Caco-2 (cell line): ENCODE data around the gene TMEFF2. TPM values are rescaled to one million over a fixed set of nuclear protein-coding genes. Genes with fewer than 3 reads are reported as not detected.

Experiments
- BruUV-seq: library from RNA; stranded (reverse); fragments of 400-500 nt; replicated peaks from 2 replicates; lab custom pipeline; 2021; lab: Mats Ljungman, UMichigan
- CTCF ChIA-PET: fragments of 300-600 bp; sonication (Branson Sonifier 250); formaldehyde crosslinking; loops from one replicate; lab custom pipeline; 2022; ENCODE audit warnings: antibody characterized with exemption; lab: Charles Lee
- POLR2A ChIA-PET: fragments of 300-600 bp; sonication (Branson Sonifier 250); formaldehyde crosslinking; loops from one replicate; lab custom pipeline; 2022; ENCODE audit warnings: antibody characterized with exemption; lab: Charles Lee
- DNase-seq, 2 experiments: peaks; one replicate each; pipeline versions ENCODE4 v3.0.0 to v3.0.0-alpha.2; 2020 to 2022
- H3K27me3 ChIP-seq: replicated peaks from 2 replicates; pipeline ENCODE4 v1.6.0; 2011; ENCODE audit warnings: low read length; ENCODE audit not compliant: control insufficient read depth, insufficient read depth
- H3K36me3 ChIP-seq: 2 replicates; pipeline ENCODE4 v1.5.1; 2011; ENCODE audit warnings: low read length; ENCODE audit not compliant: control insufficient read depth, insufficient read depth
- H3K4me1 ChIP-seq: fragments of 250-450 bp; sonication (Bioruptor Pico); 2 replicates; pipeline ENCODE4 v1.5.1; 2020; ENCODE audit warnings: mild to moderate bottlenecking
- H3K4me3 ChIP-seq: 2 replicates; pipeline ENCODE4 v1.5.1; 2011; ENCODE audit warnings: low read depth, mild to moderate bottlenecking, control low read depth, low read length
- H3K9me3 ChIP-seq: fragments of 250-450 bp; sonication (Bioruptor Pico); 2 replicates; pipeline ENCODE4 v1.5.1; 2020; ENCODE audit warnings: mild to moderate bottlenecking, moderate library complexity
- H3K27ac Mint-ChIP-seq: one replicate; pipeline ENCODE4 v1.8.0; 2022; ENCODE audit warnings: mixed read lengths; ENCODE audit not compliant: unreplicated experiment
- H3K27me3 Mint-ChIP-seq: one replicate; pipeline ENCODE4 v1.8.0; 2022; ENCODE audit warnings: mixed read lengths; ENCODE audit not compliant: insufficient read depth, unreplicated experiment
- H3K36me3 Mint-ChIP-seq: one replicate; pipeline ENCODE4 v1.8.0; 2022; ENCODE audit warnings: mild to moderate bottlenecking, mixed read lengths; ENCODE audit not compliant: insufficient read depth, unreplicated experiment
- H3K4me1 Mint-ChIP-seq: one replicate; pipeline ENCODE4 v1.8.0; 2022; ENCODE audit warnings: low read depth, mixed read lengths; ENCODE audit not compliant: unreplicated experiment
- H3K4me3 Mint-ChIP-seq: one replicate; pipeline ENCODE4 v1.8.0; 2022; ENCODE audit warnings: mild to moderate bottlenecking, moderate library complexity, mixed read lengths; ENCODE audit not compliant: unreplicated experiment
- H3K9me3 Mint-ChIP-seq: one replicate; pipeline ENCODE4 v1.8.0; 2022; ENCODE audit warnings: mixed read lengths; ENCODE audit not compliant: unreplicated experiment
- CTCF ChIP-seq, 2 experiments: fragments of 200-600 bp in 1 of 2; IDR thresholded peaks; 1 replicate in 1 of 2; 2 replicates in 1 of 2; pipeline versions ENCODE4 v1.5.1 to v1.8.0; 2011 to 2022; ENCODE audit warnings: antibody characterized with exemption in 1 of 2, control low read depth in 1 of 2, inconsistent platforms in 1 of 2, low read depth in 1 of 2, low read length in 1 of 2, mild to moderate bottlenecking in 1 of 2, moderate library complexity in 1 of 2; ENCODE audit not compliant: insufficient read depth in 1 of 2, severe bottlenecking in 1 of 2, unreplicated experiment in 1 of 2
- intact Hi-C: fragments of 100-400 bp; cut with micrococcal nuclease; formaldehyde crosslinking; loops from one replicate; pipeline ENCODE4 v1.10.0; 2022; ENCODE audit not compliant: unreplicated experiment
- total RNA-seq: library from RNA; stranded (reverse); gene quantifications from 2 replicates; pipeline ENCODE4 v1.2.3, GENCODE V29; 2022

TMEFF2 gene
- total RNA-seq, 1 experiment from 2014 or later = not detected

DNA sequence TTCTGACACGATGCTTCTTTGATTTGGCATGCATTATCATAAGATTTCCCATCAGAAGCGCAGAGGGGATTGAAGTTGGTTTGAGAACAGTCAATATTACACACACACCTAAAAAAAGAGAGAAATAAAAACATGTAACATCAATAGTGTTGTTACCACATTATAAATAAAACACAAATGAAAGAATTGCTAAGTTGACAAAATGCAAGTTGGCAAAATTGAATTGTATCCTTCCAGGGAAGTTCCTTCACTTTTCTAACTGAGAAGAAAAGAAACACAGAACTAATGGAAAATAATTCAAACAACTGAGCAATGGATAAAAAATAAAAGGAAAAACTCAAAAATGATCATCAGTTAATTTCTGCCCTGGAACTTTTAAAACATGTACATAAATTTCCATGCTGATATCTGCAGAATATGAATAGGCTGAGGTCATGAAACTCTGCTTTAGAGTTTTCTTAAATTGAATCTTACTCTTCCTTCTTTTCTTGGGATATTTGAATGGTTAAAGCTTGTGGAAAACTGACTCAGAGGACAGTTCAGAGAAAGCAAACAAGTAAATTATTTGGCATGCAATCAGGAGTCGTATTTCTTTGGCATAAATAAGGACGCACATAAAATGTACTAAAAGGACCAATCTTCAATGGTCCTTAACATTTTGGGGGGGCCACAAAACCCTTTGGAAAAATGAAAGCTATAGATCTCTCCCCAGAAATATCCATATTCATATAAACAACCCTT, 195.5 kb downstream of the TMEFF2 start:
- ChIA-PET CTCF (no interaction called here), POLR2A (no interaction called here)
- H3K4me1 Mint-ChIP-seq = no peaks in the 10 kb centered on the region
- BruUV-seq = no TSS peak
- H3K36me3 ChIP-seq = no peaks in the 10 kb centered on the region
- no peak for TF ChIP-seq CTCF (IDR thresholded peaks at IDR 0.05; ENCODE audit: insufficient read depth in 1 of 2, low read depth in 1 of 2, low read length in 1 of 2, severe bottlenecking in 1 of 2, unreplicated experiment in 1 of 2)
- no peaks in the 10 kb centered on the region for H3K9me3 ChIP-seq
- no peaks in the 10 kb centered on the region for H3K4me1 ChIP-seq
- no peak for DNase-seq
- H3K36me3 Mint-ChIP-seq = no peaks in the 10 kb centered on the region
- H3K4me3 ChIP-seq = no peak overlapping the region
- no peak overlapping the region for H3K4me3 Mint-ChIP-seq
- no peaks in the 10 kb centered on the region for H3K9me3 Mint-ChIP-seq
- H3K27ac Mint-ChIP-seq = no peak overlapping the region
- H3K27me3 ChIP-seq = no peaks in the 10 kb centered on the region
- peaks cover 4% of the 10 kb centered on the region for H3K27me3 Mint-ChIP-seq
- intact Hi-C loops = no loop called here

- CTCF ChIA-PET = no interaction called here
- H3K27me3 ChIP-seq = no peaks in the 10 kb centered on the region
- H3K27me3 Mint-ChIP-seq = peaks cover 4% of the 10 kb centered on the region
- DNase-seq = no peak
- H3K9me3 ChIP-seq = no peaks in the 10 kb centered on the region
- no peaks in the 10 kb centered on the region for H3K4me1 Mint-ChIP-seq
- no TSS peak for BruUV-seq
- intact Hi-C loops = no loop called here
- no peak for TF ChIP-seq CTCF (IDR thresholded peaks at IDR 0.05; ENCODE audit: insufficient read depth in 1 of 2, low read depth in 1 of 2, low read length in 1 of 2, severe bottlenecking in 1 of 2, unreplicated experiment in 1 of 2)
- no peak overlapping the region for H3K27ac Mint-ChIP-seq
- POLR2A ChIA-PET = no interaction called here
- H3K4me3 ChIP-seq = no peak overlapping the region
- no peak overlapping the region for H3K4me3 Mint-ChIP-seq
- H3K36me3 Mint-ChIP-seq = no peaks in the 10 kb centered on the region
- H3K4me1 ChIP-seq = no peaks in the 10 kb centered on the region
- no peaks in the 10 kb centered on the region for H3K9me3 Mint-ChIP-seq
- no peaks in the 10 kb centered on the region for H3K36me3 ChIP-seq
Measured at GRCh38 chr2:191995285-191995684, 199.4 kb downstream of the TMEFF2 start.

GRCh38 chr2:191994749-191995148, 200.0 kb downstream of the TMEFF2 start:
- Mint-ChIP-seq H3K27ac (no peak overlapping the region), H3K9me3 (no peaks in the 10 kb centered on the region), H3K4me1 (no peaks in the 10 kb centered on the region), H3K4me3 (no peak overlapping the region), H3K27me3 (peaks cover 4% of the 10 kb centered on the region), H3K36me3 (no peaks in the 10 kb centered on the region)
- intact Hi-C loops = no loop called here
- no peak for TF ChIP-seq CTCF (IDR thresholded peaks at IDR 0.05; ENCODE audit: insufficient read depth in 1 of 2, low read depth in 1 of 2, low read length in 1 of 2, severe bottlenecking in 1 of 2, unreplicated experiment in 1 of 2)
- no peak overlapping the region for H3K4me3 ChIP-seq
- H3K4me1 ChIP-seq = no peaks in the 10 kb centered on the region
- CTCF ChIA-PET = no interaction called here
- POLR2A ChIA-PET = no interaction called here
- BruUV-seq = no TSS peak
- no peaks in the 10 kb centered on the region for H3K36me3 ChIP-seq
- no peaks in the 10 kb centered on the region for H3K9me3 ChIP-seq
- no peak for DNase-seq
- H3K27me3 ChIP-seq = no peaks in the 10 kb centered on the region
